Right lung (tissue), 10 donors: ENCODE results near the gene BMPER. TPM values are rescaled to one million over a fixed set of nuclear protein-coding genes. Genes with fewer than 3 reads are reported as not detected.

ENCODE experiments used
- DNase-seq, 2 donors: peaks; one replicate each; pipeline ENCODE4 v3.0.0-alpha.2; 2013
- long read RNA-seq, 8 donors: transcript quantifications; one replicate each; lab custom pipeline, GENCODE V29; 2026
- polyA plus RNA-seq, 5 donors: library from polyadenylated mRNA; unstranded; fragments of 120-200 nt; gene quantifications; one replicate each; pipeline versions ENCODE4 v1.2.1 to v1.2.3, GENCODE V29; 2013; ENCODE audit warnings: inconsistent platforms in 1 of 5, low replicate concordance in 1 of 5; ENCODE audit not compliant: insufficient read length in 5 of 5, insufficient read depth in 1 of 5

Gene BMPER
- polyA plus RNA-seq = 10 to 100 TPM; 34.9 to 51.2 (median 41.7) TPM
- long read RNA-seq, donor 1, transcript BMPER-221 (15 exons, 3,360 nt) = major isoform, 6 of 13 reads
- long read RNA-seq, donor 1, partial matches to known transcripts = 6 of 13 reads
- long read RNA-seq, donor 1, other reads (novel, unspliced or antisense) = 0 of 13 reads
- long read RNA-seq, donor 2, partial matches to known transcripts = 6 of 10 reads
- long read RNA-seq, donor 2, other reads (novel, unspliced or antisense) = 0 of 10 reads
- long read RNA-seq, donor 3, transcript BMPER-221 (15 exons, 3,360 nt) = major isoform, 6 of 7 reads
- long read RNA-seq, donor 3, partial matches to known transcripts = 0 of 7 reads
- long read RNA-seq, donor 3, other reads (novel, unspliced or antisense) = 0 of 7 reads
- long read RNA-seq, donor 4, transcript BMPER-221 (15 exons, 3,360 nt) = major isoform, 5 of 11 reads
- long read RNA-seq, donor 4, partial matches to known transcripts = 6 of 11 reads
- long read RNA-seq, donor 4, other reads (novel, unspliced or antisense) = 0 of 11 reads
- long read RNA-seq, donor 5, transcript BMPER-221 (15 exons, 3,360 nt) = major isoform, 9 of 25 reads
- long read RNA-seq, donor 5, partial matches to known transcripts = 13 of 25 reads
- long read RNA-seq, donor 5, other reads (novel, unspliced or antisense) = 0 of 25 reads
- long read RNA-seq, donor 6, transcript BMPER-221 (15 exons, 3,360 nt) = major isoform, 19 of 29 reads
- long read RNA-seq, donor 6, partial matches to known transcripts = 7 of 29 reads
- long read RNA-seq, donor 6, other reads (novel, unspliced or antisense) = 0 of 29 reads
- long read RNA-seq, donor 7, transcript BMPER-221 (15 exons, 3,360 nt) = major isoform, 12 of 23 reads
- long read RNA-seq, donor 7, partial matches to known transcripts = 11 of 23 reads
- long read RNA-seq, donor 7, other reads (novel, unspliced or antisense) = 0 of 23 reads
- long read RNA-seq, donor 8, transcript BMPER-221 (15 exons, 3,360 nt) = major isoform, 5 of 5 reads
- long read RNA-seq, donor 8, partial matches to known transcripts = 0 of 5 reads
- long read RNA-seq, donor 8, other reads (novel, unspliced or antisense) = 0 of 5 reads

- DNase-seq = peak in 1 of 2 donors; percentile 55
These were observed at the start of gene BMPER for GRCh38 chr7:33905389-33906032. Gene BMPER, plus strand, starts transcription at chr7:33905539. Its CDS starts 75 bp downstream, at chr7:33905614.

GRCh38 chr7:33861947-33862346 is 43.4 kb upstream of the BMPER start:
- DNase-seq = no peak

- no peak for DNase-seq
These were observed 42.2 kb upstream of the BMPER start for GRCh38 chr7:33862946-33863814.

- DNase-seq = no peak
These were observed 37.2 kb upstream of the BMPER start for GRCh38 chr7:33868166-33868565.

GRCh38 chr7:33869176-33869575 is 36.2 kb upstream of the BMPER start:
- no peak for DNase-seq

- DNase-seq = no peak
These were observed 35.2 kb upstream of the BMPER start for GRCh38 chr7:33870120-33870519.

GRCh38 chr7:33872870-33873269 is 32.5 kb upstream of the BMPER start:
- no peak for DNase-seq

GRCh38 chr7:33873518-33873917 is 31.8 kb upstream of the BMPER start:
- no peak for DNase-seq

- no peak for DNase-seq
These were observed 31.2 kb upstream of the BMPER start for GRCh38 chr7:33873981-33874750.

GRCh38 chr7:33874943-33875342 is 30.4 kb upstream of the BMPER start:
- DNase-seq = no peak

GRCh38 chr7:33876596-33877274 is 28.6 kb upstream of the BMPER start:
- DNase-seq = no peak

GRCh38 chr7:33880787-33881186 is 24.6 kb upstream of the BMPER start:
- no peak for DNase-seq

- no peak for DNase-seq
These were observed 24.0 kb upstream of the BMPER start for GRCh38 chr7:33881316-33881715.

GRCh38 chr7:33882040-33882837 is 23.1 kb upstream of the BMPER start:
- DNase-seq = no peak

- no peak for DNase-seq
These were observed 22.2 kb upstream of the BMPER start for GRCh38 chr7:33882950-33883670.

- DNase-seq = no peak
These were observed 21.7 kb upstream of the BMPER start for GRCh38 chr7:33883671-33883965.

- no peak for DNase-seq
These were observed 19.8 kb upstream of the BMPER start for GRCh38 chr7:33885290-33886148.
